Measurements from ENCODE around the gene TCERG1L. TPM values are rescaled to one million over a fixed set of nuclear protein-coding genes. Genes with fewer than 3 reads are reported as not detected.

TCERG1L gene
- total and polyA plus RNA-seq, 2 experiments from 2014 or later: 0.47 to 0.73 TPM

DNA sequence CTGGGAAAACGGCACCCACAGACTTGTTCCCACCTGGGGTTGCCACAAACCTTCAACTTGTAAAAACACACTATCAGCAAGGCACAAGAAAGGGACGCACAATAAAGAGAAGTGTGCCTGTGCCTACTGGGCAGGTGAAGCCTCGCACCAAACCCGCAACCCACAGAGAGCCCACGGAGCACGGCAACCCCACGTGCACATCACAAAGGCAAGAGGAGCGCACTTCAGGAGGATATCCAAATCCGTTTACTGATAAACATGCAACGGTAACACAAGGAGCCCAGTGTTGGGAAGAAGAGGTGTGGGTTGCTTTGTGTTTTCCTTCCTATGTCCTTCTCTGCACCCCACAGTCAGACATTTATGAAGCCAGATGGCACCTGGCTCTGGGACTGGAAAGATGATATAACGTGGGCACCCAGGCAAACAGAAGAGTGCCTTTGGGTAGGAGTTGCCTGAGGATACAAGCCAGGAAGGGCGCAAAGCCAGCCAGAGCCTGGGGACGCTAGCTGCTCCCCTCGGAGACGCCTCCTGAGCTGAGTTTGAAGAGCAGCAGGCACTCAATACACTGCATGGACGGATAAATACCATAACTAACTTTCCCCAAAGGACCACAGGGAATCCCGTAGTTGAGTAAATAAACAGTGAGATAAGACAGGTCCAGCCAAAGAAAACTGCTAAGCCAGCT lies 41.6 kb downstream of the TCERG1L start:
- H3K79me2 ChIP-seq: no peaks in the 10 kb centered on the region
- H3K4me2 ChIP-seq: no peak overlapping the region
- no peaks in the 10 kb centered on the region for H3K4me1 ChIP-seq (ENCODE audit: insufficient read depth)
- H3K9me2 ChIP-seq (replicated peaks; ENCODE audit: insufficient read depth): no peaks in the 10 kb centered on the region
- no peak overlapping the region for H3K27ac ChIP-seq
- 42% methylated on average over 17 of the region's 17 CpGs for whole genome bisulfite sequencing (ENCODE audit: low lambda C conversion rate, missing lambda C conversion rate)
- no peak overlapping the region for H3K4me3 ChIP-seq
- no peaks in the 10 kb centered on the region for H3K9me3 ChIP-seq (ENCODE audit: low read depth)
- H3K27me3 ChIP-seq: peaks cover 8% of the 10 kb centered on the region
- H4K20me1 ChIP-seq (ENCODE audit: insufficient read depth, poor library complexity, severe bottlenecking): no peaks in the 10 kb centered on the region
- TF ChIP-seq, protein P1, sequence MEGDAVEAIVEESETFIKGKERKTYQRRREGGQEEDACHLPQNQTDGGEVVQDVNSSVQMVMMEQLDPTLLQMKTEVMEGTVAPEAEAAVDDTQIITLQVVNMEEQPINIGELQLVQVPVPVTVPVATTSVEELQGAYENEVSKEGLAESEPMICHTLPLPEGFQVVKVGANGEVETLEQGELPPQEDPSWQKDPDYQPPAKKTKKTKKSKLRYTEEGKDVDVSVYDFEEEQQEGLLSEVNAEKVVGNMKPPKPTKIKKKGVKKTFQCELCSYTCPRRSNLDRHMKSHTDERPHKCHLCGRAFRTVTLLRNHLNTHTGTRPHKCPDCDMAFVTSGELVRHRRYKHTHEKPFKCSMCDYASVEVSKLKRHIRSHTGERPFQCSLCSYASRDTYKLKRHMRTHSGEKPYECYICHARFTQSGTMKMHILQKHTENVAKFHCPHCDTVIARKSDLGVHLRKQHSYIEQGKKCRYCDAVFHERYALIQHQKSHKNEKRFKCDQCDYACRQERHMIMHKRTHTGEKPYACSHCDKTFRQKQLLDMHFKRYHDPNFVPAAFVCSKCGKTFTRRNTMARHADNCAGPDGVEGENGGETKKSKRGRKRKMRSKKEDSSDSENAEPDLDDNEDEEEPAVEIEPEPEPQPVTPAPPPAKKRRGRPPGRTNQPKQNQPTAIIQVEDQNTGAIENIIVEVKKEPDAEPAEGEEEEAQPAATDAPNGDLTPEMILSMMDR (IDR thresholded peaks at IDR 0.05; ENCODE audit: poor library complexity): no peak
- TF ChIP-seq EZH2phosphoT487 (IDR thresholded peaks at IDR 0.05; ENCODE audit: low read depth, severe bottlenecking, unreplicated experiment): no peak
- no peak for TF ChIP-seq EZH2 (IDR thresholded peaks at IDR 0.05; ENCODE audit: borderline replicate concordance)
- H3K36me3 ChIP-seq (replicated peaks; ENCODE audit: insufficient read depth, low read depth): no peaks in the 10 kb centered on the region
- no peak overlapping the region for H2AFZ ChIP-seq
- DNase-seq (ENCODE audit: low spot score): no peak

DNA sequence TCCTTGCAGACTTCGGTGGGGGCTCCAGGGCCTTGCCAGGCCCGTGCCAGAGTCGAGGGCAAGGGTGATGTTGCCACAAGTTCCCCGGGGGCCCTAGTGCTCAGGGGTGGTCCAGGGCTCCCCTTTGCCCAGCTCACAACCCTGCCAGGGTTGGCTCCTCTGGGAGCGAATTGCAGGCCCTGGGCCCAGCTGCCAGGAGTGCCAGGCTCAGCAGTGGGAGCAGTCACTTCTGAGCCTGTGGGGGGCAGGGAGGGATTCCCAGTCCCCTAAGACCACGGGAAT lies 43.8 kb downstream of the TCERG1L start:
- DNase-seq (ENCODE audit: low spot score): no peak
- H3K4me2 ChIP-seq: no peak overlapping the region
- H3K27ac ChIP-seq: no peak overlapping the region
- no peak overlapping the region for H2AFZ ChIP-seq
- peaks cover 8% of the 10 kb centered on the region for H3K27me3 ChIP-seq
- H3K4me1 ChIP-seq (ENCODE audit: insufficient read depth): no peaks in the 10 kb centered on the region
- no peaks in the 10 kb centered on the region for H4K20me1 ChIP-seq (ENCODE audit: insufficient read depth, poor library complexity, severe bottlenecking)
- no peaks in the 10 kb centered on the region for H3K9me3 ChIP-seq (ENCODE audit: low read depth)
- WGBS (ENCODE audit: low lambda C conversion rate, missing lambda C conversion rate): 99% methylated on average over 5 of the region's 6 CpGs
- no peak for TF ChIP-seq EZH2 (IDR thresholded peaks at IDR 0.05; ENCODE audit: borderline replicate concordance)
- TF ChIP-seq EZH2phosphoT487 (IDR thresholded peaks at IDR 0.05; ENCODE audit: low read depth, severe bottlenecking, unreplicated experiment): no peak
- TF ChIP-seq, protein P1 (IDR thresholded peaks at IDR 0.05; ENCODE audit: poor library complexity): no peak
- H3K9me2 ChIP-seq (replicated peaks; ENCODE audit: insufficient read depth): no peaks in the 10 kb centered on the region
- H3K4me3 ChIP-seq: no peak overlapping the region
- H3K79me2 ChIP-seq: no peaks in the 10 kb centered on the region
- H3K36me3 ChIP-seq (replicated peaks; ENCODE audit: insufficient read depth, low read depth): no peaks in the 10 kb centered on the region

DNA sequence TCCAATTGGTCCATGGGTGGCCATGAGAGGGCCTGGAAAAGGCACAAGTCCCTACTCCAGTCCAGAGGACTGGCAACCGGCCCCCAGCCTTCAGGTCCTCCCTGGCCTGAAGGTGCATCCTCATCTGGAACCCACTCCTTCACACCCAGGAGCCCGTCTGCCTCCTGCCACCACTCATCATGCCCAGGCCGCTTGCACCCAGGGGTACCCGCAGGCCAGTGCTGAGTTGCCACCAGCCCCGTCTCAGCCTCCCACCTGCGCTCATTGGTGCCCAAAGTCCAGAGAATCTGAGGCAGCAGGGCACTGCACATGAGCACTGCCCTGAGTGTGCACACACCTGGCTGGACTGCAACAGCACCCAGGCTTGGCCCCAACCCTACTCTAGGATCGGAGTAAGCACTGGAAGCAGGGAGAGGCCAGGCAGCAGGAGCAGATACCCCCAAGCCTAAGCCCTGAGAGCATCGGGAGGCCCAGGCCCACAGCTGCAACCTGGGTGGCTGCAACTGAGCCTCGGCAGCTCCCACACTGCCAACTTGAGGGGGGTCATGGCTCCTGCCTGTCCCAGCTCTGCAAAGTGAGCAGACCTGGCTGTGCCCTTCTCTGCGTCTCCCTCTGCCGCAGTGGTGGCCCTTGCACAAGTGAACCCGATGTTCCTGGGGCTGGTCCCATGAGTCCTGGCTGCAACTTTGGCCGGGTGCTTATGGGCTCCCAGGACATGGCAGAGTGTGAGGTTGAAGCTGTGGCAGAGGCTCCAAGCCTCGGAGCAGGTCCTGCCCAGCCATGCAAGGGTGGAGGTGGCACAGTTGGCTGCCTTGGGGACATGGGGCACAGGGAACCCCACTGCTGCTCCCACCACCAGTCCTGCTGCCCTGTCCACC lies 44.3 kb downstream of the TCERG1L start:
- 93% methylated on average over 14 of the region's 14 CpGs for WGBS (ENCODE audit: low lambda C conversion rate, missing lambda C conversion rate)
- no peaks in the 10 kb centered on the region for H3K9me3 ChIP-seq (ENCODE audit: low read depth)
- H2AFZ ChIP-seq: no peak overlapping the region
- no peaks in the 10 kb centered on the region for H3K4me1 ChIP-seq (ENCODE audit: insufficient read depth)
- no peaks in the 10 kb centered on the region for H3K79me2 ChIP-seq
- H3K36me3 ChIP-seq (replicated peaks; ENCODE audit: insufficient read depth, low read depth): no peaks in the 10 kb centered on the region
- H3K4me3 ChIP-seq: no peak overlapping the region
- H4K20me1 ChIP-seq (ENCODE audit: insufficient read depth, poor library complexity, severe bottlenecking): no peaks in the 10 kb centered on the region
- TF ChIP-seq, protein P1 (IDR thresholded peaks at IDR 0.05; ENCODE audit: poor library complexity): no peak
- no peak for TF ChIP-seq EZH2 (IDR thresholded peaks at IDR 0.05; ENCODE audit: borderline replicate concordance)
- TF ChIP-seq EZH2phosphoT487 (IDR thresholded peaks at IDR 0.05; ENCODE audit: low read depth, severe bottlenecking, unreplicated experiment): no peak
- H3K27ac ChIP-seq: no peak overlapping the region
- no peak overlapping the region for H3K4me2 ChIP-seq
- no peak for DNase-seq (ENCODE audit: low spot score)
- peaks cover 8% of the 10 kb centered on the region for H3K27me3 ChIP-seq
- no peaks in the 10 kb centered on the region for H3K9me2 ChIP-seq (replicated peaks; ENCODE audit: insufficient read depth)
